A549 (cell line): ENCODE measurements around the gene FNIP2. TPM values are rescaled to one million over a fixed set of nuclear protein-coding genes. Genes with fewer than 3 reads are reported as not detected.
A peak's percentile ranks its signal among the peaks of the same experiment; 100 is the strongest.

Experiments used
- ATAC-seq, 2 experiments: fragments of 200-7000 bp in 1 of 2; fragments of >200 bp in 1 of 2; cut with Nextera tagmentation in 1 of 2; cut with Tn5 transposase in 1 of 2; 3 replicates each; pipeline versions ENCODE4 v1.8.0 to v1.9.1; 2018 to 2020; ENCODE audit warnings: mild to moderate bottlenecking in 1 of 2, moderate library complexity in 1 of 2
- CTCF ChIA-PET: fragments of 300-600 bp; sonication (Branson Sonifier 250); formaldehyde crosslinking; extraction: SDS; loops from one replicate; lab custom pipeline; 2021; ENCODE audit warnings: antibody characterized with exemption, inconsistent platforms; lab: Yijun Ruan, JAX
- POLR2A ChIA-PET: fragments of 350-600 bp; formaldehyde crosslinking; extraction: SDS; loops from one replicate; lab custom pipeline; 2021; ENCODE audit warnings: antibody characterized with exemption, inconsistent platforms; lab: Yijun Ruan, JAX
- DNase-seq, 2 experiments: peaks; one replicate each; pipeline versions ENCODE4 v3.0.0 to v3.0.0-alpha.2; 2011 to 2016; ENCODE audit warnings: low read depth in 1 of 2, low spot score in 1 of 2
- FAIRE-seq: peaks from 2 replicates; lab custom pipeline; 2011; peaks lifted over from hg19 to GRCh38; lab: Jason Lieb, UNC
- H3K27ac ChIP-seq, 2 experiments: fragments of >200 bp; sonication (Bioruptor Twin); formaldehyde crosslinking; 3 replicates each; pipeline ENCODE4 v1.5.1; 2016 to 2017
- H3K4me1 ChIP-seq: fragments of >200 bp; sonication (Bioruptor Twin); formaldehyde crosslinking; 3 replicates; pipeline ENCODE4 v1.6.1; 2016
- H3K4me2 ChIP-seq: fragments of >200 bp; sonication (Bioruptor Twin); formaldehyde crosslinking; 3 replicates; pipeline ENCODE4 v1.6.1; 2016
- H3K4me3 ChIP-seq: fragments of >200 bp; sonication (Bioruptor Twin); formaldehyde crosslinking; 3 replicates; pipeline ENCODE4 v1.5.1; 2016
- H3K9me3 ChIP-seq: fragments of >200 bp; sonication (Bioruptor Twin); formaldehyde crosslinking; 3 replicates; pipeline ENCODE4 v1.6.1; 2016
- CBX2 ChIP-seq: fragments of 200-600 bp; sonication (generic); IDR thresholded peaks from 2 replicates; pipeline ENCODE4 v1.6.1; 2016; ENCODE audit warnings: low read depth, mild to moderate bottlenecking, borderline replicate concordance
- CEBPB ChIP-seq, 2 experiments: fragments of >200 bp in 1 of 2; sonication (Bioruptor Twin) in 1 of 2; formaldehyde crosslinking in 1 of 2; IDR thresholded peaks; 2 replicates each; pipeline ENCODE4 v1.6.1; 2012 to 2016
- CHD2 ChIP-seq: fragments of 150-350 bp; IDR thresholded peaks from 2 replicates; pipeline ENCODE4 v1.6.1; 2014; ENCODE audit warnings: low read length; ENCODE audit not compliant: partially characterized antibody
- CHD4 ChIP-seq: fragments of 200-600 bp; sonication (generic); IDR thresholded peaks from 2 replicates; pipeline ENCODE4 v1.6.1; 2016; ENCODE audit warnings: antibody characterized with exemption, mild to moderate bottlenecking, borderline replicate concordance
- EHF ChIP-seq: fragments of 250-450 bp; sonication (Bioruptor Pico); IDR thresholded peaks from 2 replicates; pipeline ENCODE4 v1.5.0; 2020; ENCODE audit warnings: mild to moderate bottlenecking
- EHMT2 ChIP-seq: fragments of 200-600 bp; sonication (generic); IDR thresholded peaks from 2 replicates; pipeline ENCODE4 v1.6.1; 2016; ENCODE audit warnings: antibody characterized with exemption, low read depth, mild to moderate bottlenecking, moderate library complexity
- ESRRA ChIP-seq: fragments of 150-350 bp; IDR thresholded peaks from 2 replicates; pipeline ENCODE4 v1.6.1; 2014; ENCODE audit warnings: mild to moderate bottlenecking, low read length, borderline replicate concordance
- GATA3 ChIP-seq: IDR thresholded peaks from 2 replicates; pipeline ENCODE4 v1.6.1; 2012; ENCODE audit warnings: borderline replicate concordance
- HMGXB4 ChIP-seq: fragments of 250-450 bp; sonication (Bioruptor Pico); IDR thresholded peaks from 2 replicates; pipeline ENCODE4 v1.5.0; 2021; ENCODE audit warnings: mild to moderate bottlenecking, moderate library complexity, borderline replicate concordance
- HOXB13 ChIP-seq: fragments of 250-450 bp; sonication (Bioruptor Pico); IDR thresholded peaks from 2 replicates; pipeline ENCODE4 v1.5.0; 2020; ENCODE audit warnings: low read depth, mild to moderate bottlenecking, moderate library complexity
- KDM1A ChIP-seq: fragments of 200-600 bp; sonication (generic); IDR thresholded peaks from 2 replicates; pipeline ENCODE4 v1.6.1; 2016; ENCODE audit warnings: low read depth, mild to moderate bottlenecking
- KDM5A ChIP-seq: fragments of 200-600 bp; sonication (generic); IDR thresholded peaks from 2 replicates; pipeline ENCODE4 v1.6.1; 2016; ENCODE audit warnings: antibody characterized with exemption, mild to moderate bottlenecking
- MAZ ChIP-seq: fragments of 150-350 bp; IDR thresholded peaks from 2 replicates; pipeline ENCODE4 v1.6.1; 2014; ENCODE audit warnings: antibody characterized with exemption, low read depth, low read length, borderline replicate concordance
- NFE2L2 ChIP-seq: fragments of 150-350 bp; conservative IDR thresholded peaks from 2 replicates; pipeline ENCODE4 v1.6.1; 2014; ENCODE audit warnings: low read length
- NPAS2 ChIP-seq: fragments of 250-450 bp; sonication (Bioruptor Pico); IDR thresholded peaks from 2 replicates; pipeline ENCODE4 v1.8.0; 2022; ENCODE audit warnings: mild to moderate bottlenecking, moderate library complexity, borderline replicate concordance
- SMC3 ChIP-seq: fragments of >200 bp; sonication (Bioruptor Twin); formaldehyde crosslinking; IDR thresholded peaks from 3 replicates; pipeline ENCODE4 v1.6.1; 2018; ENCODE audit warnings: inconsistent platforms
- TFCP2L1 ChIP-seq: fragments of 250-450 bp; sonication (Bioruptor Pico); IDR thresholded peaks from 2 replicates; pipeline ENCODE4 v1.5.0; 2021; ENCODE audit warnings: mild to moderate bottlenecking
- ZC3H11A ChIP-seq: fragments of 450-650 bp; IDR thresholded peaks from 2 replicates; pipeline ENCODE4 v1.6.1; 2014; ENCODE audit warnings: antibody characterized with exemption, mild to moderate bottlenecking
- WGBS: methylation state at CpG from one replicate; pipeline ENCODE4 v1.1.6; 2017; ENCODE audit errors: missing lambda C conversion rate; 5-methylcytosine and 5-hydroxymethylcytosine counted together
- polyA plus RNA-seq, 4 experiments: library from polyadenylated mRNA; depleted of rRNA in 3 of 4; stranded (reverse); fragments of >200 nt; fragmentation: RNase III in 1 of 4; extraction: RNeasy Plus Mini Kit Qiagen cat#74134 plus additional on column Dnase treatment in 1 of 4; gene quantifications; 2 replicates in 3 of 4; 3 replicates in 1 of 4; pipeline ENCODE4 v1.2.3, GENCODE V29; 2011 to 2017
- TF ChIP-seq, protein P1 (sequence below): fragments of 150-350 bp; IDR thresholded peaks from 2 replicates; pipeline ENCODE4 v1.6.1; 2014; ENCODE audit warnings: low read depth, mild to moderate bottlenecking, low read length
- TF ChIP-seq, protein P2 (sequence below): IDR thresholded peaks from 2 replicates; pipeline ENCODE4 v1.6.1; 2012

Gene FNIP2
- polyA plus RNA-seq, 2 of the 4 experiments (the other 2 are of a cell fraction), result 2.0 to 2.5 TPM

DNA sequence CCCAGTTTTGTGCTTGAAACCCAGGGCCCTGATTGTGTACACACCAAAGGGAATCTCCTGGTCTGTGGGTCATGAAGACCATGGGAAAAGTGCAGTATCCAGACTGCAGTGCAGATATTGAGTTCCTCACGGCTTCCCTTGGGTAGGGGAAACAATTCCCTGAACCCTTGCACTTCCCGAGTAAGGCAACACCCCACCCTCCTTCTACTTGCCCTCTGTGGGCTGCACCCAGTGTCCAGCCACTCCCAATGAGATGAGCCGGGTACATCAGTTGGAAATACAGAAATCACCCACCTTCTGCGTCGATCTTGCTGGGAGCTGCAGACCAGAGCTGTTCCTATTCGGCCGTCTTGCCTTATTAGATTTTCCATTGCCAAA is 134.2 kb downstream of the FNIP2 start (continued):
- no peak for TF ChIP-seq KDM1A
- no peak for TF ChIP-seq TFCP2L1
- TF ChIP-seq, all 56 proteins: peak for 0

DNA sequence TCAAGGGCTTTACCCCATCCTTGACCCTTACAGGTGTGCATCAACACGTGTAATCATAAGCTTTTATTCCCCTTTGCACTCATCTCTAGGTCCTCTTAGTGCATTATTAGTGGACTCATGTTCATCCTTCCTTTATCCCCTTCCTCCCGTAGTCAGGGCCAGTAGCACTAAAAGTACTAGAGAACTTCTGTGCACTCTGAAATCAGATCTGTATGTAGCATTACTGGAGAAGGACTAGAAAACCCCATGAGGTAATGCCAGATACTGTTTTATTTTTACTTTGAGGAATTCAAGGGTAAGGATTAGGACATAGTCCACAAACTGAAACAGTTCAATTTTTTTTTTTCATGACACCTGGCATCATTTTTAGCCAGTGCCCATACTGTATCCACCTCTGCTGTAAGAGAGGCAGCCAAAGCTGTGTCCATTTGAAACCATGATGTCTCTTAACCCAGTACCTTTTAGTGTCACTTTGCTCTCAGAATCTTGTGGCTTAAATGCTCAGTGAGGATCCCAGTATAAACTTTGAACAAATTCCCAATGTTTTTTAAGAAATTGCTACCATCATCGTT is 134.7 kb downstream of the FNIP2 start:
- ATAC-seq (no peak), FAIRE-seq (no peak), DNase-seq (no peak)
- no peaks in the 10 kb centered on the region for H3K9me3 ChIP-seq
- TF ChIP-seq CBX2 (no peak), KDM5A (no peak), CEBPB (IDR thresholded peaks at IDR 0.05) (no peak), NPAS2 (CRISPR knock-in tag) (no peak), NFE2L2 (no peak)
- TF ChIP-seq, protein P1, sequence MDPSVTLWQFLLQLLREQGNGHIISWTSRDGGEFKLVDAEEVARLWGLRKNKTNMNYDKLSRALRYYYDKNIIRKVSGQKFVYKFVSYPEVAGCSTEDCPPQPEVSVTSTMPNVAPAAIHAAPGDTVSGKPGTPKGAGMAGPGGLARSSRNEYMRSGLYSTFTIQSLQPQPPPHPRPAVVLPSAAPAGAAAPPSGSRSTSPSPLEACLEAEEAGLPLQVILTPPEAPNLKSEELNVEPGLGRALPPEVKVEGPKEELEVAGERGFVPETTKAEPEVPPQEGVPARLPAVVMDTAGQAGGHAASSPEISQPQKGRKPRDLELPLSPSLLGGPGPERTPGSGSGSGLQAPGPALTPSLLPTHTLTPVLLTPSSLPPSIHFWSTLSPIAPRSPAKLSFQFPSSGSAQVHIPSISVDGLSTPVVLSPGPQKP, result no peak
- TF ChIP-seq, protein P2, sequence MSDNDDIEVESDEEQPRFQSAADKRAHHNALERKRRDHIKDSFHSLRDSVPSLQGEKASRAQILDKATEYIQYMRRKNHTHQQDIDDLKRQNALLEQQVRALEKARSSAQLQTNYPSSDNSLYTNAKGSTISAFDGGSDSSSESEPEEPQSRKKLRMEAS, result no peak
- CTCF ChIA-PET, result interaction anchor here (1.3 to 1.6 kb wide), 2 partner anchors 14 to 45 kb away, joined by 3 to 4 read pairs; no protein-coding TSS in a partner anchor
- WGBS, result 92% methylated on average over 3 of the region's 3 CpGs
- H3K27ac ChIP-seq, result peak overlapping the region; percentile 69 to 82; a peak in 4 of 6 replicates
- H3K4me1 ChIP-seq, result peaks cover 20% of the 10 kb centered on the region
- POLR2A ChIA-PET, result no interaction called here
- no peak overlapping the region; the same call in 2 of the 3 replicates for H3K4me2 ChIP-seq
- H3K4me3 ChIP-seq, result no peak overlapping the region

DNA sequence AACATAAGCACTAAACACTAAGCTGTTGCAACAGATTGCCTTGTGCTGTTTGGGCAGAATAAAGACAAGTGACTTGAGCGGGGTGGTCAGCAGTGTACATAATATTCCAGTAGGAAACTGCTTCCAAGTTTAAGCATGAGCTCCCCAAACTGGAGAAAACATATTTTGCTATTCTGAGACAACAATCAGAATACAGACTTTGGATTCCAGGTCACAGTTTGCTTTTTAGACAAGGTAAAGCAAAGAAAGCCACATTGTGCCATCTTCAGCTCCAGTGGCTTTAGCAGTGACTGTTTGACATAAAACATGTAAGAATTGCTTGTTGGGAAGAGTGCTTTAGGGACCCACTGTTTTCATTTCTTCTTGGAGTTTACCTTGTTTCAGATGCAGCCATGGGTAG is 136.0 kb downstream of the FNIP2 start:
- ChIA-PET CTCF (interaction anchor here (1.3 kb wide), 1 partner anchor 9 kb away, joined by 3 read pairs; no protein-coding TSS in a partner anchor), POLR2A (no interaction called here)
- H3K9me3 ChIP-seq, result no peaks in the 10 kb centered on the region
- WGBS, result 100% methylated on average over 1 of the region's 1 CpG
- no peak overlapping the region for H3K4me3 ChIP-seq
- DNase-seq, result no peak
- H3K27ac ChIP-seq, result no peak overlapping the region
- no peak for ATAC-seq
- FAIRE-seq, result no peak
- H3K4me2 ChIP-seq, result no peak overlapping the region
- peaks cover 20% of the 10 kb centered on the region for H3K4me1 ChIP-seq
- TF ChIP-seq GATA3, result no peak

DNA sequence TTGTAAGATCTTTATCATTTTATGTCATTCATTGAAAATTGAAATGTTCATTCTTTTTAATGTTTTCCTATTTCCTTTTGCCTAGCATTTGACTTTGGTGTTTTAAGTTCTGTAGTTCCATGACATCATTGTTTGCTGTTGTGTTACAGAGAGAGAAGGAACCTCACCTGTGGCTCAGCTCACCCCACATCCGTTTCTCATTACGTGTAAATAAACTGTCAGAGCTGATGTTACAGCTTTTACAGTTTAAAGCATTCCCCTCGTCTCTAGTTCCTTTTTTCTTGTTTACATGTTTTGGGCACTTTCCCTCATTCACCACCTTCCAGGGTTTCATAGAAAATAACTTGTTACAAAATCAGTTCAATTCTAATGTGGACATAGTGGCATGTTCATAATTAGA is 137.2 kb downstream of the FNIP2 start:
- no peaks in the 10 kb centered on the region for H3K9me3 ChIP-seq
- peaks cover 20% of the 10 kb centered on the region for H3K4me1 ChIP-seq
- 69% methylated on average over 3 of the region's 3 CpGs for WGBS
- DNase-seq (no peak), FAIRE-seq (no peak), ATAC-seq (no peak)
- H3K27ac ChIP-seq, result no peak overlapping the region
- H3K4me3 ChIP-seq, result no peak overlapping the region
- ChIA-PET CTCF (interaction anchor here (1.3 kb wide), 1 partner anchor 10 kb away, joined by 3 read pairs; no protein-coding TSS in a partner anchor), POLR2A (no interaction called here)
- no peak overlapping the region for H3K4me2 ChIP-seq
- no peak for TF ChIP-seq ZC3H11A
- no peak for TF ChIP-seq CHD4
- TF ChIP-seq EHF (CRISPR knock-in tag), result no peak
- TF ChIP-seq HOXB13 (CRISPR knock-in tag), result no peak
- no peak for TF ChIP-seq SMC3
- TF ChIP-seq, protein P2, result no peak
- no peak for TF ChIP-seq EHMT2
- no peak for TF ChIP-seq MAZ
- no peak for TF ChIP-seq ESRRA
- no peak for TF ChIP-seq HMGXB4 (CRISPR knock-in tag)
- no peak for TF ChIP-seq CHD2
- no peak for TF ChIP-seq KDM5A
